Smooth muscle cell (in vitro differentiated cells): ENCODE data around the gene PPARD. TPM values are rescaled to one million over a fixed set of nuclear protein-coding genes. Genes with fewer than 3 reads are reported as not detected.

ENCODE experiments used
- DNase-seq: peaks from one replicate; lab custom pipeline; 2025; ENCODE audit not compliant: unreplicated experiment; lab: John Stamatoyannopoulos, UW
- H2AFZ ChIP-seq: fragments of 200-600 bp; sonication (generic); 2 replicates; pipeline ENCODE4 v1.6.0; 2016; ENCODE audit warnings: antibody characterized with exemption, low read depth, mild to moderate bottlenecking
- H3F3A ChIP-seq: fragments of 200-600 bp; sonication (generic); 2 replicates; pipeline ENCODE4 v1.6.0; 2017; ENCODE audit warnings: antibody characterized with exemption, low read depth
- H3K27ac ChIP-seq: fragments of 200-600 bp; sonication (generic); 2 replicates; pipeline ENCODE4 v1.5.1; 2016; ENCODE audit warnings: low read depth, mild to moderate bottlenecking
- H3K27me3 ChIP-seq: fragments of 200-600 bp; sonication (generic); 2 replicates; pipeline ENCODE4 v1.6.1; 2016; ENCODE audit warnings: low read depth, mild to moderate bottlenecking
- H3K36me3 ChIP-seq: fragments of 200-600 bp; sonication (generic); 2 replicates; pipeline ENCODE4 v1.5.1; 2016; ENCODE audit warnings: low read depth
- H3K4me1 ChIP-seq: fragments of 200-600 bp; sonication (generic); 2 replicates; pipeline ENCODE4 v1.5.1; 2016; ENCODE audit warnings: low read depth
- H3K4me2 ChIP-seq: fragments of 200-600 bp; sonication (generic); 2 replicates; pipeline ENCODE4 v1.6.0; 2016; ENCODE audit warnings: mild to moderate bottlenecking
- H3K4me3 ChIP-seq: fragments of 200-600 bp; sonication (generic); 2 replicates; pipeline ENCODE4 v1.5.1; 2016; ENCODE audit warnings: mild to moderate bottlenecking
- H3K79me2 ChIP-seq: fragments of 200-600 bp; sonication (generic); 2 replicates; pipeline ENCODE4 v1.6.0; 2016; ENCODE audit warnings: low read depth, mild to moderate bottlenecking
- H3K9ac ChIP-seq: fragments of 200-600 bp; sonication (generic); 2 replicates; pipeline ENCODE4 v1.6.0; 2016; ENCODE audit warnings: low read depth
- H3K9me3 ChIP-seq: fragments of 200-600 bp; sonication (generic); replicated peaks from 2 replicates; pipeline ENCODE4 v1.5.1; 2016; ENCODE audit warnings: low read depth
- H4K20me1 ChIP-seq: fragments of 200-600 bp; sonication (generic); 2 replicates; pipeline ENCODE4 v1.6.0; 2016; ENCODE audit warnings: low read depth
- WGBS: methylation state at CpG from one replicate; pipeline ENCODE4 v1.1.7; 2016; ENCODE audit warnings: low lambda C conversion rate; 5-methylcytosine and 5-hydroxymethylcytosine counted together
- polyA plus RNA-seq: library from polyadenylated mRNA; unstranded; fragments of >200 nt; fragmentation: Nextera tagmentation; extraction: Ambion mirVana; gene quantifications from 2 replicates; pipeline ENCODE4 v1.2.1, GENCODE V29; 2016
- total RNA-seq: library from RNA; depleted of rRNA; stranded (reverse); fragments of >200 nt; gene quantifications from 2 replicates; pipeline ENCODE4 v1.2.3, GENCODE V29; 2014
- TF ChIP-seq, protein P1 (sequence below): fragments of 200-600 bp; sonication (generic); IDR thresholded peaks from 2 replicates; pipeline ENCODE4 v1.5.1; 2017; ENCODE audit warnings: borderline replicate concordance, mild to moderate bottlenecking, antibody characterized with exemption; ENCODE audit not compliant: insufficient read depth, poor library complexity, severe bottlenecking

PPARD gene
- total and polyA plus RNA-seq, 2 experiments from 2014 or later, result 8.2 to 31.1 TPM

DNA sequence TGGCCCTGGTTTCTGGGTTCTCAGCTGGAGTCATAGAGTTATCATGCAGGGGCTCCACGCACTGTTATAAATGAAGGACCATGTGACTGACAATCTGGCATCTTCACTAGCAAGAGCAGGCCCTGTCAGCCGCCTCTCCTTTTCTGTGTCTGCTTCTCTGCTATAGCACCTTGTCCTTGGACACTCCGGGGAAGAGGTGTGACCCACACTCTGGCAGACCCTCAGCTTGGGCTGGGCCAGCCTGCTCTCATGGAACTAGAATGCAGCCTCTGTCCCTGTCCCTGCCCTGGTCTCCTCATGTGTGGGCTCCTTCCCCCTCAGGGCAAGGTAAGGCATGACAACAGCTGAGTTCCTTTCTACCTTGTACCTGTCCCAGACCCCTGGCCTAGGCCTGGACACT, 98.8 kb downstream of the PPARD start:
- H3K79me2 ChIP-seq, result no peaks in the 10 kb centered on the region
- 84% methylated on average over 3 of the region's 3 CpGs for WGBS
- H3K27ac ChIP-seq, result no peak overlapping the region
- H3K9me3 ChIP-seq, result no peaks in the 10 kb centered on the region
- H3F3A ChIP-seq, result no peaks in the 10 kb centered on the region
- no peak overlapping the region for H2AFZ ChIP-seq
- DNase-seq, result no peak
- TF ChIP-seq, protein P1, sequence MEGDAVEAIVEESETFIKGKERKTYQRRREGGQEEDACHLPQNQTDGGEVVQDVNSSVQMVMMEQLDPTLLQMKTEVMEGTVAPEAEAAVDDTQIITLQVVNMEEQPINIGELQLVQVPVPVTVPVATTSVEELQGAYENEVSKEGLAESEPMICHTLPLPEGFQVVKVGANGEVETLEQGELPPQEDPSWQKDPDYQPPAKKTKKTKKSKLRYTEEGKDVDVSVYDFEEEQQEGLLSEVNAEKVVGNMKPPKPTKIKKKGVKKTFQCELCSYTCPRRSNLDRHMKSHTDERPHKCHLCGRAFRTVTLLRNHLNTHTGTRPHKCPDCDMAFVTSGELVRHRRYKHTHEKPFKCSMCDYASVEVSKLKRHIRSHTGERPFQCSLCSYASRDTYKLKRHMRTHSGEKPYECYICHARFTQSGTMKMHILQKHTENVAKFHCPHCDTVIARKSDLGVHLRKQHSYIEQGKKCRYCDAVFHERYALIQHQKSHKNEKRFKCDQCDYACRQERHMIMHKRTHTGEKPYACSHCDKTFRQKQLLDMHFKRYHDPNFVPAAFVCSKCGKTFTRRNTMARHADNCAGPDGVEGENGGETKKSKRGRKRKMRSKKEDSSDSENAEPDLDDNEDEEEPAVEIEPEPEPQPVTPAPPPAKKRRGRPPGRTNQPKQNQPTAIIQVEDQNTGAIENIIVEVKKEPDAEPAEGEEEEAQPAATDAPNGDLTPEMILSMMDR, result no peak
- H4K20me1 ChIP-seq, result no peaks in the 10 kb centered on the region
- H3K36me3 ChIP-seq, result no peaks in the 10 kb centered on the region
- H3K4me3 ChIP-seq, result no peak overlapping the region
- no peak overlapping the region for H3K4me2 ChIP-seq
- H3K4me1 ChIP-seq, result no peaks in the 10 kb centered on the region
- no peaks in the 10 kb centered on the region for H3K27me3 ChIP-seq
- no peak overlapping the region for H3K9ac ChIP-seq

DNA sequence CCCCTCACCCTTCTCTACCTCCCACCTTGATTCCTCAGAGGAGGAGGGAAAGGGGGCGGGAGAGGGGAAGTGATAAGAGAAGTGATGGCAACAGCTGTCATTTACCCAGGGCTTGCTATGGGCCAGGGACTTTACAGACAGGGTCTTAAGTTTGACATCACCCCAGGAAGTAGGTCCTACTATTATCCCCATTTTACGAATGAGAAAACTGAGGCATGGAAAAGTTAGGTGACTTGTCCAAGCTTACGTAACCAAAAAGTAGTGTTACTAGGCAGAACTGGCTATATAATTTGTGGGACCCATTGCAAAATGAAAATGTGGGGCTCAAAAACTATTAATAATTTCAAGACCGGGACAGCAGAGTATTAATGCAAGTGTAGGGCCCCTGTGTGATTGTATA, 99.3 kb downstream of the PPARD start:
- Histone ChIP-seq H3K4me3 (no peak overlapping the region), H3K27me3 (no peaks in the 10 kb centered on the region), H3K4me1 (no peaks in the 10 kb centered on the region), H3K27ac (no peak overlapping the region), H3K36me3 (no peaks in the 10 kb centered on the region), H4K20me1 (no peaks in the 10 kb centered on the region), H3K9ac (no peak overlapping the region), H3F3A (no peaks in the 10 kb centered on the region), H3K4me2 (no peak overlapping the region), H3K79me2 (no peaks in the 10 kb centered on the region), H2AFZ (no peak overlapping the region), H3K9me3 (no peaks in the 10 kb centered on the region)
- TF ChIP-seq, protein P1, result no peak
- 96% methylated on average over 4 of the region's 4 CpGs for WGBS
- no peak for DNase-seq

DNA sequence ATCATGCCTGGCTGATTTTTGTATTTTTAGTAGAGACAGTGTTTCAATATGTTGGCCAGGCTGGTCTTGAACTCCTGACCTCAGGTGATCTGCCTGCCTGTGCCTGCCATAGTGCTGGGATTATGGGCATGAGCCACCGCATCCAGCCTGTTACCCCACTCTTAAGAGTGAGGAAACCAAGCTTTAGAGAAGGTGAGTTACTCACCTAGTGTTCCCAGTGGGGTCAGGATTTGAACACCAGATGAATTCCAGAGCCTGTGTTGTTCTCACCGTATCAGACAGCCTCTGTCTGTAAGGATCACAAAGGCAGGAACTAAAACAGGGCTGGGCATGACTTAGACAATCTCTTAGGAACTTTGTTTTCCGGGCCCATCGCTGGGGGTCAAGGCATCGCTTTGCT, 100.3 kb downstream of the PPARD start:
- WGBS, result 89% methylated on average over 5 of the region's 5 CpGs
- no peaks in the 10 kb centered on the region for H3K79me2 ChIP-seq
- no peaks in the 10 kb centered on the region for H3F3A ChIP-seq
- no peak overlapping the region for H3K4me3 ChIP-seq
- TF ChIP-seq, protein P1, result no peak
- H2AFZ ChIP-seq, result no peak overlapping the region
- no peaks in the 10 kb centered on the region for H3K27me3 ChIP-seq
- H3K9me3 ChIP-seq, result no peaks in the 10 kb centered on the region
- no peaks in the 10 kb centered on the region for H3K36me3 ChIP-seq
- H4K20me1 ChIP-seq, result no peaks in the 10 kb centered on the region
- no peak overlapping the region for H3K9ac ChIP-seq
- no peaks in the 10 kb centered on the region for H3K4me1 ChIP-seq
- H3K4me2 ChIP-seq, result no peak overlapping the region
- no peak for DNase-seq
- no peak overlapping the region for H3K27ac ChIP-seq

DNA sequence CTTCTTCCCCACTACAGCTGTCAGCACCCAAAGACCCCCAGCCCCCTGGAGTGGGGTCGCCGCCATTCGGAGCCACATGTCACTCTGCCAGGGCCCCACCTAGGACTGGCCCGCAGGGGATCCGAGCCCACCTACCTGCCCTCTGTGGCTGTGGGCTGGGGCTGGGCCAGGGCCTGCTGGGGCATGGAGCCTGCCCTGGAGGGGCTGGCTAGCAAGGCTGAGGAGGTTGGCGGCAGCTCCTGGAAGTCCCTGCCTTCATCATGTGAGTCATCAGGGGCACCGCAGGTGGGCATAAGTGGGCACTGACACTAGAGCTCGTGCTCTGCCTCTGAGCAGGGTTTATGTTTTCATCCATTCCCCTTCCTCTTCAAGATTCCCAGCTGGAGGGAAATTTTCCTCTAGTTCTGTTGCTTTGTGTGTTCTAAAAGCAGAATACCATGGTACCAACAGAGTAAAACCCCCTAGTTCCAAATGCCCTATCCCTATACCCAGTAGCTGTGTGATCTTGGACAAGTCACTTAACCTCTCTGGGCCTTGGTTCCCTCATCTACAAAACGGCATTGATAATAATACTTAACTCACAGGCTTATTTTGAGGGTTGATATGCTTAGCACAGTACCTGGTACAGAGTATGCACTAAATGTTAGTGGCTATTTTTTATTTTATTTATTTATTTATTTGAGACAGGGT, 101.1 kb downstream of the PPARD start:
- no peaks in the 10 kb centered on the region for H3K79me2 ChIP-seq
- no peak overlapping the region for H2AFZ ChIP-seq
- H3K27me3 ChIP-seq, result no peaks in the 10 kb centered on the region
- H3K36me3 ChIP-seq, result no peaks in the 10 kb centered on the region
- DNase-seq, result no peak
- no peaks in the 10 kb centered on the region for H4K20me1 ChIP-seq
- TF ChIP-seq, protein P1, result no peak
- no peak overlapping the region for H3K27ac ChIP-seq
- H3K4me2 ChIP-seq, result no peak overlapping the region
- 88% methylated on average over 9 of the region's 9 CpGs for WGBS
- no peaks in the 10 kb centered on the region for H3K9me3 ChIP-seq
- H3K4me1 ChIP-seq, result no peaks in the 10 kb centered on the region
- H3K9ac ChIP-seq, result no peak overlapping the region
- no peaks in the 10 kb centered on the region for H3F3A ChIP-seq
- no peak overlapping the region for H3K4me3 ChIP-seq
